Measurements from ENCODE around the gene GCNT2.
A peak's percentile ranks its signal among the peaks of the same experiment; 100 is the strongest.
"Not testable (repeated sequence)": the region's sequence is repeated elsewhere in the genome, so short reads cannot be mapped to it uniquely, and the experiment has no call there.

GCNT2 gene

DNA sequence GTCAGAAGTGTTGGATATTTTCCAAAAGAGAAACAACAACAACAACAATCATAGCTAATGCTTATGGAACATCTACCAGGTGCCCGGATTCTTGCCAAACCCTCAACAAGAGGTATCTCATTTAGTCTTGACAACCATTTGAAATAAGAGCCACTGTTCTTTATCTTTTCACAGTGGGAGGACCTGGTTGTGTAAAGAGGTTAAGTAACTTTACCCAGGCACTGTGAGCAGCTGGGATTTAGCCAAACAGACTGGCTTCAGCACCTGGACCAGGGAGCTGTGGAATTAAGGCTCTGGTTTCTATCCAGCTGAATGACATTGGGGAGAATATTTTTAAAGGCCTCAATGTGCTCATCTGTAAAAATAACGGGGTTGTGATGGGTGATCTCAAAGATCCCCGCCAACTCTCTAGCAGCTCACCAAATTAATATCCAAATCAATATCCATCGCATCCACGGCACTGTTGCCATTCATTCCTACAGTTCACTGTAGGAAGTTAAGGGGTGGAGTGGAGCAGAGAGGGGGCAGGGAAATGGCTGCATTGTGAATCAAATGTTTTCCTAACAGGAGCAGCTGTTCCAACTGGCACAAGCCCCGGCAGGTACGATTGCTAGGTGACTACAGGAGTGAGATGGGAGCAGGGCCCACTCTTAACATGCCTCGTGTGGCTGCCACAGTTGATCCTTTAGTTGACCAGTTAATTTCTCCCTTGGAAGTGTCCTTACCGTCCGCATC is 61.8 kb downstream of the GCNT2 start:
- DNase-seq: peak; percentile 27 to 47

DNA sequence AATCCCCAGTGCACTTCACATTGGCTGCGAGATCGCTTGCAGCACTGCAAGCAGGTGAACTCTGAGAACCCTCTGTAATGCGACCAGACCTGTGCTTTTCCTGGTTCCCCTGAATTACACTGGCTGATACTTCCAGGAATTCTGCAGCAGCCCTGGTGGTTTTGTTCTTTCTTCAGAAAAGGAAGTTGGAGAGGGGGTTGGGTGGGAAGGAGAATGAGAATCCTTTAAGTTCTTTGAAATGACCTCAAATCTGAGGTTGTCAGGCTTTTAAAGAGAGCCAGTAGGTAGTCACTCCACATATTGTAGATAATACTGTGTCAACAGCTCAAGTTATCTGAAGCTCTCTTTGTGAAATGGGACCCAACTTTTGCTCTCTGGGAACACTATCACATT is 62.4 kb downstream of the GCNT2 start:
- no peak for DNase-seq

DNA sequence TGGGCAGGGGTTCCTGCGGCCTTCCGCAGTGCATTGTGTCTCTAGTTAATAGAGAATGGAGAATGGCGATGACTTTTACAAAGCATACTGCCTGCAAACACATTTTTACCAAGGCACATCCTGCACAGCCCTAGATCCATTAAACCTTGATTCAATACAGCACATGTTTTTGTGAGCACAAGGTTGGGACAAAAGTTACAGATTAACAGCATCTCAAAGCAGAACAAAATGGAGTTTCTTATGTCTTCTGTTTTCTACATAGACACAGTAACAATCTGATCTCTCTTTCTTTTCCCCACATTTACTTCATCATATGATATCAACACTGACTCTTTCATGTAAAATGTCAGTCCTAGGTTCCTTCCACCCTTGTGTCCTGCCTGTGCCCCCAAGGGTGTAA is 63.5 kb downstream of the GCNT2 start:
- DNase-seq: no peak

DNA sequence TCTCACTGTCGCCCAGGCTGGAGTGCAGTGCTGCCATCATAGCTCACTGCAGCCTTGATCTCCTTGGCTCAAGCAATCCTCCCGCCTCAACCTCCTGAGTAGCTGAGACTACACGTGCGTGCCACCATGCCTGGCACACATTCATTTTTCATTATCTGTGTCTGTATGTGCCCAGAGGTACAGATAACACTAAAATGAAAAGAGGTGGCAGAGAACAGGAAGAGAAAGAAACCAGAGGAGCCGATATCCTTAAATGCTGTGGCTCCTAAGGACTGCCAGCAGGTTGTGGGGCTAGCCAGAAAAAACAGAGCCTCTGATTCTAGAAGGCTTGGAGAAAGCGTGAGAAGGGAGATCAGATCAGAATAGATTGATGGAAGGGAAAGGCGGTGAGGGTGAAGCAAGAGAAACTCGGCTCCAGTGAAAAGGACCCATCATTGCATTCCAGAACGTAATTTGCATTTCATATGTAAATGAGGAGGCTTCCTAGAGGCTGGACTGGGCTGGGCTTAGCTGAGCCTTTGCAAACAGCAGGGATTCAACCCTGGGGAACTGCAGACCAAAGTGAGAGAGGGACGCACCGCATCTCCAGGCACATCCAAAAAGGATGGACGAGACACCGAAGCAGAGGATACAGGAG is 64.2 kb downstream of the GCNT2 start:
- DNase-seq: no peak

DNA sequence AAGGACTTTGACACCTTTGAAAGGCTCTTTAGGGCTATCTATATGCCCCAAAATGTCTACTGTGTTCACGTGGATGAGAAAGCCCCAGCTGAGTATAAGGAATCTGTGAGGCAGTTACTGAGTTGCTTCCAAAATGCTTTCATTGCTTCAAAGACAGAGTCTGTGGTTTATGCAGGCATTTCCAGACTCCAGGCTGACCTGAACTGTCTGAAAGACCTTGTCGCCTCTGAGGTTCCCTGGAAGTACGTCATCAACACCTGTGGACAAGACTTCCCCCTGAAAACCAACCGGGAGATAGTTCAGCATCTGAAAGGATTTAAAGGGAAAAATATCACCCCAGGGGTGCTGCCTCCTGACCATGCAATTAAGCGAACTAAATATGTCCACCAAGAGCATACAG is 65.2 kb downstream of the GCNT2 start:
- DNase-seq: no peak

DNA sequence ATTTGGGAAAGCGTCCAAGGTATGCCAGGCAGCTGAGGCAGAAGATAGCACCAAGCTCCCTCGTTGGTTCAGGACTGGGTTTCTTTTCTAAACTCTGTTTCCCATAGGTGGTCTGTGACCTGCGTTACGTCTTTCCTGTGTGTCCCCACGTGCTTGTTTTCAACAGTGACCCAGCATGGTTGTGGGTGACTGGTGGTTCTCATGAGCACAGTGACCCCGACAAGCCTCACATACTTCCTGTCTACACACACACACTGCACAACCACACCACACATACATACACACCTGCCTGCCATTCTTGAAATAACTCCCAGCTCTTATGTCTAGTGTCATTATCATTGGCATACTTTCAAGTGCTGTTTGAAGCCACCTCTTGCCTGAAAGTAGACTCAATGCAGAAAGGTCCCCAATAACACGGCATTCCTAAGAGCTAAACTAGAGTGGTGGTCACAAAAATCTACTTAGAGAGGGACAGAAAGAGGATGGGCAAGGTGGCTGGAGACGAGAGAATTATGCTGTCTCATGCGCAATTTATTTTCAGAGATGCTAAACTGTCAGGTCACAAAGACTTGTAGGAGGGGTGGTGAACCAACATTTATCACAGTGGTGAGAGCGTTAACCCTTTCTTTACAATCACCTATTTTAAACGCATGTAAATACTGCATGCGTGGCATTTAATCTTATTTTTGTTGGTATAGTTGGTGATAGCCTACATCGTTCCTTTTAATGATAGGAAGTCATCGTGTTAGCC is 66.7 kb downstream of the GCNT2 start:
- peak in 1 of 2 experiments; percentile 16 for DNase-seq

DNA sequence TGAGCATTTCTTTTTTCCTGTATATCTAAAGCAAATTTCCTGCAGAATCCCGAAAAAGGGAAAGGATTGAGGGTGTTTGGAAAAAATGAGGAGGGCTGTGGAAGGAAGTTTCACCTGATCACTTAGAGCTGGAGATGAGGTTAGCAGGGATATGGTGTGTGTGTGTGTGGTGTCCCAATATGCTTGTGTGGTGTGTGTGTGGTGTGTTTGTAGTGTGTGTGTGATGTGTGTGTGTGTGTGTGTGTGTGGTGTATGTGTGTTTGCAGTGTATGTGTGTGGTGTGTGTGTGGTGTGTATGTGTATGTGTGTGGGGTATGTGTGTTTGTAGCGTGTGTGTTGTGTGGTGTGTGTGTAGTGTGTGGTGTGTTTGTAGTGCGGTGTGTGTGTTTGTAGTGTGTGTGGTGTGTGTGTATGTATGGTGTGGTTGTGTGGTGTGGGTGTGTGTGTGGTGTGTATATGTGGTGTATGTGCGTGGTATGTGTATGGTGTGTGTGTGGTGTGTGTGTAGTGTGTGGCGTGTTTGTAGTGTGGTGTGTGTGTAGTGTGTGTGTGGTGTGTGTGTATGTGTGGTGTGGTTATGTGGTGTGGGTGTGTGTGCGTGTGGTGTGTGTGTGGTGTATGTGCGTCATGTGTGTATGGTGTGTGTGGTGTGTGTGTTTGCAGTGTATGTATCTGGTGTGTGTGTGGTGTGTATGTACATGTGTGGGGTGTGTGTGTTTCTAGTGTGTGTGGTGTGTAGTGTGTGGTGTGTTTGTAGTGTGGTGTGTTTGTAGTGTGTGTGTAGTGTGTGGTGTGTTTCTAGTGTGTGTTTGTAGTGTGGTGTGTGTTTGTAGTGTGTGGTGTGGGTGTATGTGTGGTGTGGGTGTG is 67.6 kb downstream of the GCNT2 start:
- no peak for DNase-seq

DNA sequence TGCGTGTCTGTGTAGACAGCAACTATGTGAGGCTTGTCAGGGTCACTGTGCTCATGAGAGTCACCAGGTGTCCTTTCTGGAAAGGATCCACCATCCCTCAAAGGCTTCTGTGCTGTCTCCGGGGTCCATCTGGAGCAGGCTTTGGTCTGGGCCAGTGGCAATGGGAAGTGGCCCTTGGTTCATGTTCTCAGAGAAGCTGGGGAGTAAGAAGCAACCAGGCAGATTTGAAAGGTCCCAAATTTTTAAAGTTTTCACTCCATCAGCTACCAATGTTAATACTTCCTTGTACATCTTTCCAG is 68.2 kb downstream of the GCNT2 start:
- no peak for DNase-seq

DNA sequence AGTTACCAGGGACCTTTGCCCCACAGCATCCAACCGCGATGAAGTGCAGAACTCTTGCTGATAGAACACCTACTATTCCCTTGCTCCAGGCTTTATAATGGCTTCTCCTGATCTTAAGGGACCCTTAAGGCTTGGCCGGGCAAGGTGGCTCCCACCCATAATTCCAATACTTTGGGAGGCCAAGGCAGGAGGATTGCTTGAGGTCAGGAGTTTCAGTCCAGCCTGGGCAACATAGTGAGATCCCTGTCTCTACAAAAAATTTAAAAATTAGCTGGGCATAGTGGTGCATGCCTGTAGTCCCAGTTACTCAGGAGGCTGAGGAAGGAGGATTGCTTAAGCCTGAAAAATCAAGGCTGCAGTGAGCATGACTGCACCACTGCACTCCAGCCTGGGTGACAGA is 68.8 kb downstream of the GCNT2 start:
- no peak for DNase-seq

DNA sequence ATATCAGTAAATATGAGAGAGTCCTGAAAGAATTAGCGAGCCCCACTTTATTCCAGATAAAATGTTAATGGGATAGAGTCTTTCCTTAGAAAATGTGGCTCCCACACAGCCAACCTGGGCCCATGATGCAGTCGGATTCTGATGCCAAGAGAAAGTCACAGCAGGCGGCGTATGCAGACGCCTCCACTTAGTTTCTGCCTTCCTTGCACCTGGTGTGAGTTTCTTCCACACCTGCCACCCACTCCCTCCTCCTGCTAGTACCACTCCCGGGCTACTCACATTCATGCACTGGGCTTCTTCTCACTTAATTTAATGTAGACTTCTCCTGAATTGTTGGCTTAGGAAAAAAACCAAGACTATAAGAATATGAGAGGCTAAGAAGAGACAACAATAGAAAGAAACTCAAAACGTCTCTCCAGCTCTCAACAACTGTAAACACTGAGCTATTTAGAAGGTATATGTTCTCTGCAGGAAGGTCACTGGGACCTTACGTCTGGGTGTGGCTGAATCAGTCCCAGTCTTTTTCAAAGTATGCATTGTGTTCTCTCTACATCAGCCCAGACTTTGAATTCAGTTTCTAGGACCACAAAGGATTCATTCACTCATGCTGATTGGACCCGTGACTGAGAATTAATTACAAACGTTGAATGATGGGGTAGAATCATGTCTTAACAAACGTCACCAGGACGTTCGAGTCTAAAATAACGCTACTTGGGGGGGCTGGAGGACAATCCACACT is 70.4 kb downstream of the GCNT2 start:
- no peak for DNase-seq

DNA sequence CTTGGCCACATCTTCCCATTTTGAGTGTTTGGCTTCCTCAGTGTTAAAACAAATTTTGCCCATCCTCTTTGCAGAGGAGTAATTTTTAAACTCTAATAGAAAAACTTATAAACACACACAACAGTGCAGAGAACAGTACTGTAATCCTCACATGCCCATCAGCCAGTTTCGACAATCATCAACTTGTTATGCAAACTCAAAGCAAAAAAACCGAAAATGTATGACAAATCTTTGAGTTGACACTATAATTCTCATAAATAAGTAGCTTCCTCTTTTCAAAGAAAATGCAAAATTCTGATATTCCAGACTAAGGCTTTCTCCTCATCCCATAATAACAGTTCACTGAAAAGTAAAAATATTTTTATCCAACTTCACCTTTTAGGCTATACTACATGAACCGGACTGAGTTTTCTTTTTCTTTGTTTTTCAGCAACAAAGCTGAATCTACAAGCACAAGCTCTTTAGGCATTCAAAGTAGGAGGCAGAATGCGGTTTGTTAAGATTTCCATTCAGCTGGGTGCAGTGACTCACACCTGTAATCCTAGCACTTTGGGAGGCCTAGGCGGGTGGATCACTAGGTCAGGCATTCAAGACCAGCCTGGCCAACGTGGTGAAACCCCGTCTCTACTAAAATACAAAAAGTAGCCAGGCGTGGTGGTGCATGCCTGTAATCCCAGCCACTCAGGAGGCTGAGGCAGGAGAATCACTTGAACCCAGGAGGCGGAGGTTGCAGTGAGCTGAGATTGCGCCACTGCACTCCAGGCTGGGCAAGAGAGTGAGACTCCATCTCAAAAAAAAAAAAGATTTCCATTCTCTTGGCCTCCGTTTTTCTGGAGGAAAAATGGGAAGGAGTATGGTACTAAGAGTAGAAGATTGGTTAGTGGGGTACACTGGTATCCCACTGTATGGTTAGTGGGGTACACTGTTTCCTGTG is 74.8 kb downstream of the GCNT2 start:
- no peak for DNase-seq

DNA sequence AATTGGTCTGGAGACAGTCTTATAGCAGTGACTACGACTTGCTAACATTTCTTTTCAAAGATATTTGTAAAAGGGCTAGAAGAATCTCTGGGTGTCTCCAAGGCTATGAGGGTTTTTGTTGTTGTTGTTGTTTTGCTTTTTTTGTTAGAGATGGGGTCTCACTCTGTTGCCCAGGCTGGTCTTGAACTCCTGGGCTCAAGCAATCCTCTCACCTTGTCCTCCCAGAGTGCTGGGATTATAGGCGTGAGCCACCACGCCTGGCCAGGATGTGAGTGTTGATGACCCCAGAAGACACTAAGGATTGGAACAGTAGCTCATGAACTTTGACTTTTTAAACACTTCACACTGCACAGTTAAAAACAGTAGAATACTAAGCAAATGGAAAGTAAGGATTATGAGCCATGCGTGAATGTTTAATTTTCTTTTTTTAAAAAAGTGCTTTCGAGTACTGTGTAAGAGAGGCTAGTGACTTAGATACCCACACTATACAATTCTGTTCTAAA is 76.4 kb downstream of the GCNT2 start:
- no peak for DNase-seq

DNA sequence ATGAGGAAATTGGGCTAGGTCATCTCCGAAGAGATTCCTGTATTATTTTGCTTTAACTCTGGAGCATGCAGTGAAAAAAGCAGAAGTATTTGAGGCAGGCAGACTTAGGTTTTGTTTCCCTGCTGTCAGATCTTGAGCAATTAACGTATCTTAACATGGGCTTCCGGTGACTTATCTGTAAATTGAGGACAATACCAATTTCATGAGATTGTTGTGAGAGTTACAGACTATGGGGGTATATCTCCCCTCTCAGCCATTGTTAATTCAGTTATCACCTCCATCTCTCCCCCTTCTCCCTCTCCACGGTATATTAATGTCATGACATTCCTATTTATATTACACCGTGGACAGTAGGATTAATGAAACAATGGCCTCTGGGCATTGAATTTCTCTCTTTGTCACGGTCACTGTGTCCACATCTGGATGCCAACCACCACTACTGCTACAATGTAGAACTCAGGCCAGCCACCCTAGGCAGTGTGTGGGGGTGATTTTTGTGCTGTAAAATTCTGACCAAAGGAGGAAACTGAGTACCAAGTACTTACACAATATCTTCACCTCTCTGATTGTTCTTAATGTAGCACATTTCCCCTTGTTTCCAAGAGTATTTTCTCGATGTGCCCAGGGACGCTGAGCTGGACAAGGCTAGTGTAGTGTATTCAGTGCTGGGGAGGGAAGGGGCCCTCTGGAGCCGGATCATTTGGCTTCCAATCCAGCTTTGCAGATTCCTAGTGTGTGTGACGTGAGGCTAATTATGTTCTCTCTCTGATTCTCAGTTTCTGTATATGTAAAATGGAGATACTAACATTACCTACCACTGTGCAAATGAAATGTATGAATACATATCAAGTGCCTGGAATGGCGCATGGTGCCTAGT is 77.2 kb downstream of the GCNT2 start:
- DNase-seq: no peak

DNA sequence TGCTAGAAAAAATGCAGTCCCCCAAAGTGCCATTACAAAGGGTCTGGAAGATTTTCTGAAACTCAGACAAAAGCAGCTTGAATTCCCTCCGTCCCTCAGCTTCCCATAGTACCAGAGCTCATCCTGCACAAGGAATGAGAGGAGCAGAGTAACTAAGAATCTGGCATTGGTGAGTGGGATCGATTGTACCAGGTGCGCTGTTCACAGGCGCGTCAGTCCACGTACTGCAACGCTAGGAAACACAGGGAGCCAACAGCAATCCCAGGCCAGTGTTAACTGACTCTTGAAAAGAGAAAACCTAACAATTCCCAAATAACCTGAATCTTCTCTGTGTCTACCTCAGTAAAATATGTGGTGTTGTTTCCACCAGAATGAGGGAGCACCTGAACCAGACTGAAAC is 77.9 kb downstream of the GCNT2 start:
- no peak for DNase-seq

DNA sequence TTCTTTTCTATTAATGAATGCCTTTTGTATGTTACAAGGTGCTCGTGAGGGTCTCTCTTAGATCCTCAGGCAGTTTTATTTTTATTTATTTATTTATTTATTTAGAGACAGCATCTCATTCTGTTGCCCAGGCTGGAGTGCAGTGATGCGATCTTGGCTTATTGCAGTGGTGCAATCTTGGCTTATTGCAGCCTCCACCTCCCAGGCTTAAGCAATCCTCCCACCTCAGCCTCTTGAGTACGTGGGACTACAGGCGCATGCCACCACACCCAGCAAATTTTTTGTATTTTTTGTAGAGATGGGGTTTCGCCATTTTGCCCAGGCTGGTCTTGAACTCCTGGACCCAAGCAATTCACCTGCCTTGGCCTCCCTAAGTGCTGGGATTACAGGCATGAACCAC is 79.5 kb downstream of the GCNT2 start:
- DNase-seq: not testable (repeated sequence)

DNA sequence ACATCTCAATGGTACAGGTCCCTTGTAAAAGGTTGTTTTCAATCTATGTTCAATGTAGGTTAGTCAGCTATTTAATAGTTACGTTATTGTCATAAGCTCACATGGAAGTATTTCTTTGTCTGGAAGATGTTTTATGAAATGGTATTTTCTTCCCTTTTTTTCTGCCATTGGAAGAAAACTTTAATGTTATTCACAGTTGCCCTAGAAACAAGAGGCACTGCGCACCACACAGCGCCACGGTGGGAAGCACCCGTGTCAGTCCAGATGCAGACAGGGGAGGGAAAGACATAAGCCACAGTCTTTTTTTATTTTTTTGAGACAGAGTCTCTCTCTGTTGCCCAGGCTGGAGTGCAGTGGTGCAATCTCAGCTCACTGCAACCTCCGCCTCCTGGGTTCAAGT is 82.1 kb downstream of the GCNT2 start:
- no peak for DNase-seq

DNA sequence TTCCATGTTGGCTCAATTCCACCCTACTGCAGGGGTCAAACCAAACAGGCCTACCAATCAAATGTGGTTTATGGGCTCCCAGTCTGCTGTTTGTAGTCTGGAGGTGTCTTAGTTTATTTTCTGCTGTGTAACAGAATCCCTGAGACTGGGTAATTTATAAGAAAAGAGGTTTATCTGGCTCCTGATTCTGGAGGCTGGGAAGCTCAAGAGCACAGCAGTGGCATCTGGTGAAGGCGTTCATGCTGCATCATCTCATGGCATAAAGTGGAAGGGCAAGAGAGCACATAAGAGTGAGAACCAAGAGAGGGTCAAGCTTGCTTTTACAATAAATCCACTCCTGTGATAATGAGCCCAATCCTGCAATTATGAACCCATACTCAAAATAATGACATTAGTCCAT is 87.9 kb downstream of the GCNT2 start:
- no peak for DNase-seq

DNA sequence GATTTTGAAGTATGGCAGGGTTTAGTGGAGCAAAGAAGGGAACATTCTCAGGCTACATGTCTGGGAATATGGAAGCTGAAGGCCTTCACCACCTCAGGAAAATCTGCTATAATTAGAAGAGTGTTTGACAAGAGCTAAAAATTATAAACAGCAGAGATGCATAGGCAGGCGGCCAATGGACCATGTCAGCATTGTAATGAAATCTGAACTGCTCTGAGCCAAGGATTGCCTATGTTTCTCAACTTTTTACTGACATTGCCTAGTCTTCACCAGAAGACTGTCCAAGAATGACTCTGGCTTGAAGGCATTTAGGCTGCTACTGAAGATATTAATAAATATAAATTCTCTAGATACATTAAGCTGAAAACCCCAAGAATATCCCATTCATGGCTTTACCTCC is 89.1 kb downstream of the GCNT2 start:
- no peak for DNase-seq

DNA sequence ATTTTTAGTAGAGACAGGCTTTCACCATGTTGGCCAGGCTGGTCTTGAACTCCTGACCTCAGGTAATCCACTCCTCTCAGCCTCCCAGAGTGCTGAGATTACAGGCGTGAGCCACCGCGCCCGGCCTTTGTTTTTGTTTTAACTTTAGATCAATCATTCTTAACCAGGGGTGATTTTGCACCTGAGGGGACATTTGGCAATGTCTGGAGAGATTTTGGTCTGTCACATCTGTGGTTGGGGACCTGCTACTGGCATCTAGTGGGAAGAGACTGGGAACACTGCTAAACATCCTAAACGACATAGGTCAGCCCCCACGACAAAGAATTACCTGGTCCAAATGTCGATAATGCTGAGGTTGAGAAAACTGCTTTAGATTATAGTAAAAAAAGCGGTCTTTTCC is 91.0 kb downstream of the GCNT2 start:
- DNase-seq: no peak

DNA sequence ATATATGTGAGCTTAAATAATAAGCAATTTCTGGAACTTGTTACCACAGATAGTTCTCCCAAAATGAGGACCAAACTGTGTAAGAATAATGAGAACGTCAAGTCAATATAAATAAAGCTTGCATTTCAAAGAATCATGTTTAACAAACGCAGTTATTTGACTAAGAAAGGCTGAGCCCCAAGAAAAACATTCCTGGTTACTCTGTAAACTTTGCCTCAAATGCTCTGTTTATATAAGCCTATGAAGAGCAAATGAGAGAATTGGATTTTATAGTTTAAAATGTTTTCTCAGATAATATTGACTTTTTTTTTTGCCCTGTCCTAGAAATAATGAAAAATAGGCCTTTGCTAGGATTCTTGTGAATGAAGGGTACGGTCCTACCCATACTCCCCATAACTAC is 91.9 kb downstream of the GCNT2 start:
- DNase-seq: no peak
